ENCODE measurements around the gene CAPZB.
"Not testable (repeated sequence)": the region's sequence is repeated elsewhere in the genome, so short reads cannot be mapped to it uniquely, and the experiment has no call there.

CAPZB gene

DNA sequence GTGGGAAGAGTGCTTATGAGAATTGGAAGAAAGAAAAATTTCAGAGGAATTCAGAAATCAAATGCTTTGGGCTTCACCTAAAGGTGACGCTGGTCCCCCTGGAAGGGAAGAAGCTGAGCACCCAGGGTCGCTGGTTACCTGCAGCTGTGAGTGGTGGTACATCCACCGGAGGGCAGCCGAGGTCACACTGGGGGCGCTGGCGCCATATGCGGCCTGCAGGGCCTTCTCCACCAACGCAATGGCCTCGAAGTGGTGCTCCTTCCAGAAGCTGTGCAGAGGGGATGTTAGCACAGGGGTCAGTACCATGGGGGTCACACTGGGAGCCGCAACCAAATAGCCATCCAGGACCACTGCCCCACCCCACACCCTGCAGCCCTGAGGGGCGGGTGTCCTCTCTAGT is 179.5 kb downstream of the CAPZB start:
- FAIRE-seq, result no peak
- DNase-seq (ENCODE audit: insufficient read length, low spot score), result no peak
- TF ChIP-seq POLR2AphosphoS5 (IDR thresholded peaks at IDR 0.05; ENCODE audit: low read depth, low read length), result no peak
- no peak for TF ChIP-seq POU2F2 (IDR thresholded peaks at IDR 0.05; ENCODE audit: low read depth, low read length)
- no peak for TF ChIP-seq SPI1 (IDR thresholded peaks at IDR 0.05; ENCODE audit: low read depth, low read length)

GRCh38 chr1:19304081-19304480 is 181.3 kb downstream of the CAPZB start:
- not testable (repeated sequence) for DNase-seq (ENCODE audit: insufficient read length, low spot score); FAIRE-seq

GRCh38 chr1:19300211-19300610 is 185.1 kb downstream of the CAPZB start:
- DNase-seq (ENCODE audit: insufficient read length, low spot score), result no peak
- FAIRE-seq, result no peak

GRCh38 chr1:19294638-19295037 is 190.7 kb downstream of the CAPZB start:
- no peak for DNase-seq (ENCODE audit: insufficient read length, low spot score)
- no peak for TF ChIP-seq POLR2A (IDR thresholded peaks at IDR 0.05; ENCODE audit: low read depth, low read length)
- FAIRE-seq, result no peak

More at GRCh38 chr1:19300211-19300610, 185.1 kb downstream of the CAPZB start:
- TF ChIP-seq TAF1 (IDR thresholded peaks at IDR 0.05; ENCODE audit: low read depth, low read length) (no peak), POLR2A (IDR thresholded peaks at IDR 0.05; ENCODE audit: low read depth, low read length) (no peak), SPI1 (IDR thresholded peaks at IDR 0.05; ENCODE audit: low read depth, low read length) (no peak)

GRCh38 chr1:19289244-19289643 is 196.1 kb downstream of the CAPZB start:
- TF ChIP-seq SPI1 (IDR thresholded peaks at IDR 0.05; ENCODE audit: low read depth, low read length) (no peak), POU2F2 (IDR thresholded peaks at IDR 0.05; ENCODE audit: low read depth, low read length) (no peak), PAX5 (IDR thresholded peaks at IDR 0.05; ENCODE audit: insufficient read depth, low read length, severe bottlenecking) (no peak), POLR2A (IDR thresholded peaks at IDR 0.05; ENCODE audit: low read depth, low read length) (no peak), TAF1 (IDR thresholded peaks at IDR 0.05; ENCODE audit: low read depth, low read length) (no peak), POLR2AphosphoS5 (IDR thresholded peaks at IDR 0.05; ENCODE audit: low read depth, low read length) (no peak)
- DNase-seq (ENCODE audit: insufficient read length, low spot score), result no peak
- FAIRE-seq, result no peak
